ENCODE data around the gene ATP13A2. TPM values are rescaled to one million over a fixed set of nuclear protein-coding genes. Genes with fewer than 3 reads are reported as not detected.

The ATP13A2 gene
- total RNA-seq, 2 experiments from 2014 or later, result 25.0 to 28.8 TPM

GRCh38 chr1:17023573-17023972 is 11.8 kb upstream of the ATP13A2 start:
- intact Hi-C loops (cut with micrococcal nuclease; ENCODE audit: unreplicated experiment), result no loop called here
- no peak overlapping the region for H2AFZ ChIP-seq (ENCODE audit: low read length)
- ChIA-PET POLR2A (interaction anchor here (0.6 kb wide), 1 partner anchor 14 kb away, joined by 3 read pairs; no protein-coding TSS in a partner anchor), CTCF (ENCODE audit: unreplicated experiment) (no interaction called here)
- TF ChIP-seq CTCF (conservative IDR thresholded peaks at IDR 0.05; ENCODE audit: low read length), result no peak
- TF ChIP-seq EZH2phosphoT487 (IDR thresholded peaks at IDR 0.05; ENCODE audit: borderline replicate concordance, low read depth, low read length), result no peak
- H3K9me2 ChIP-seq (ENCODE audit: insufficient read depth, low read length), result no peaks in the 10 kb centered on the region
- no peak overlapping the region for H3K4me3 ChIP-seq (ENCODE audit: low read depth, low read length, poor library complexity, severe bottlenecking)
- no peaks in the 10 kb centered on the region for H4K20me1 ChIP-seq (ENCODE audit: insufficient read depth, low read length)
- no peaks in the 10 kb centered on the region for H3K9me3 ChIP-seq (ENCODE audit: low read length)
- H3K79me2 ChIP-seq (ENCODE audit: insufficient read depth, low read depth, low read length), result no peaks in the 10 kb centered on the region
- BruUV-seq (replicated peaks), result no TSS peak
- no peak overlapping the region for H3K27ac ChIP-seq (ENCODE audit: low read depth, low read length, poor library complexity, severe bottlenecking)
- H3K4me1 ChIP-seq (ENCODE audit: insufficient read depth, low read length, poor library complexity, severe bottlenecking), result no peaks in the 10 kb centered on the region
- no peak for DNase-seq (ENCODE audit: low spot score)
- H3K4me2 ChIP-seq (ENCODE audit: low read length), result no peak overlapping the region
- peaks cover 98% of the 10 kb centered on the region for H3K36me3 ChIP-seq (ENCODE audit: insufficient read depth, low read length)

- no peak overlapping the region for H3K4me3 ChIP-seq (ENCODE audit: low read depth, low read length, poor library complexity, severe bottlenecking)
- ChIA-PET CTCF (ENCODE audit: unreplicated experiment) (no interaction called here), POLR2A (no interaction called here)
- intact Hi-C loops (cut with micrococcal nuclease; ENCODE audit: unreplicated experiment), result no loop called here
- no peaks in the 10 kb centered on the region for H3K79me2 ChIP-seq (ENCODE audit: insufficient read depth, low read depth, low read length)
- no peak overlapping the region for H3K27ac ChIP-seq (ENCODE audit: low read depth, low read length, poor library complexity, severe bottlenecking)
- no peak for DNase-seq (ENCODE audit: low spot score)
- H3K36me3 ChIP-seq (ENCODE audit: insufficient read depth, low read length), result peaks cover 98% of the 10 kb centered on the region
- no peak for TF ChIP-seq CTCF (conservative IDR thresholded peaks at IDR 0.05; ENCODE audit: low read length)
- no peak for TF ChIP-seq EZH2phosphoT487 (IDR thresholded peaks at IDR 0.05; ENCODE audit: borderline replicate concordance, low read depth, low read length)
- no peaks in the 10 kb centered on the region for H3K9me3 ChIP-seq (ENCODE audit: low read length)
- no peaks in the 10 kb centered on the region for H3K9me2 ChIP-seq (ENCODE audit: insufficient read depth, low read length)
- BruUV-seq (replicated peaks), result no TSS peak
- H3K4me1 ChIP-seq (ENCODE audit: insufficient read depth, low read length, poor library complexity, severe bottlenecking), result no peaks in the 10 kb centered on the region
- H3K4me2 ChIP-seq (ENCODE audit: low read length), result no peak overlapping the region
- H2AFZ ChIP-seq (ENCODE audit: low read length), result no peak overlapping the region
- H4K20me1 ChIP-seq (ENCODE audit: insufficient read depth, low read length), result no peaks in the 10 kb centered on the region
Measured at GRCh38 chr1:17023102-17023501, 11.4 kb upstream of the ATP13A2 start.

- Histone ChIP-seq H3K9me3 (ENCODE audit: low read length) (no peaks in the 10 kb centered on the region), H4K20me1 (ENCODE audit: insufficient read depth, low read length) (no peaks in the 10 kb centered on the region), H3K9me2 (ENCODE audit: insufficient read depth, low read length) (no peaks in the 10 kb centered on the region), H3K4me2 (ENCODE audit: low read length) (no peak overlapping the region), H2AFZ (ENCODE audit: low read length) (no peak overlapping the region), H3K79me2 (ENCODE audit: insufficient read depth, low read depth, low read length) (no peaks in the 10 kb centered on the region), H3K27ac (ENCODE audit: low read depth, low read length, poor library complexity, severe bottlenecking) (no peak overlapping the region), H3K4me3 (ENCODE audit: low read depth, low read length, poor library complexity, severe bottlenecking) (no peak overlapping the region), H3K4me1 (ENCODE audit: insufficient read depth, low read length, poor library complexity, severe bottlenecking) (no peaks in the 10 kb centered on the region), H3K36me3 (ENCODE audit: insufficient read depth, low read length) (peaks cover 91% of the 10 kb centered on the region)
- CTCF ChIA-PET (ENCODE audit: unreplicated experiment), result no interaction called here
- no peak for DNase-seq (ENCODE audit: low spot score)
- TF ChIP-seq EZH2phosphoT487 (IDR thresholded peaks at IDR 0.05; ENCODE audit: borderline replicate concordance, low read depth, low read length) (no peak), CTCF (conservative IDR thresholded peaks at IDR 0.05; ENCODE audit: low read length) (no peak)
- no TSS peak for BruUV-seq (replicated peaks)
- intact Hi-C loops (cut with micrococcal nuclease; ENCODE audit: unreplicated experiment), result no loop called here
- POLR2A ChIA-PET, result no interaction called here
Measured at GRCh38 chr1:17021896-17022295, 10.2 kb upstream of the ATP13A2 start.
